Stomach (tissue), 9 donors: ENCODE measurements around the gene S100A9. TPM values are rescaled to one million over a fixed set of nuclear protein-coding genes. Genes with fewer than 3 reads are reported as not detected.

ENCODE experiments used
- DNase-seq, 2 donors: peaks; one replicate each; pipeline versions ENCODE4 v3.0.0 to v3.0.0-alpha.2; 2013 to 2019
- H3K27ac ChIP-seq, 5 donors: fragments of 200-600 bp in 4 of 5; sonication (generic) in 4 of 5; one replicate each; pipeline ENCODE4 v1.5.1; 2013 to 2019; ENCODE audit warnings: mild to moderate bottlenecking in 1 of 5, moderate library complexity in 1 of 5
- H3K27me3 ChIP-seq, 3 donors: fragments of 200-600 bp; sonication (generic); one replicate each; pipeline ENCODE4 v1.5.1; 2017 to 2019; ENCODE audit warnings: mixed run types in 1 of 3
- H3K36me3 ChIP-seq, 4 donors: fragments of 200-600 bp; sonication (generic); 1 replicate in 3 of 4; 2 replicates in 1 of 4; pipeline ENCODE4 v1.5.1; 2016 to 2019
- H3K4me1 ChIP-seq, 4 donors: fragments of 200-600 bp; sonication (generic); one replicate each; pipeline ENCODE4 v1.5.1; 2016 to 2019
- H3K4me3 ChIP-seq, 4 donors: fragments of 200-600 bp; sonication (generic) in 3 of 4; one replicate each; pipeline ENCODE4 v1.5.1; 2016 to 2019; ENCODE audit warnings: mild to moderate bottlenecking in 1 of 4
- H3K9me3 ChIP-seq, 4 donors: fragments of 200-600 bp; sonication (generic); one replicate each; pipeline ENCODE4 v1.5.1; 2016 to 2019
- EP300 ChIP-seq: sonication (generic); formaldehyde crosslinking; IDR thresholded peaks from one replicate; pipeline ENCODE4 v1.6.1; 2017; ENCODE audit warnings: antibody characterized with exemption
- POLR2A ChIP-seq, 4 donors: fragments of 450-650 bp; IDR thresholded peaks; one replicate each; pipeline ENCODE4 v1.6.1; 2016; ENCODE audit warnings: antibody characterized with exemption in 4 of 4, control low read depth in 2 of 4, mild to moderate bottlenecking in 1 of 4, moderate library complexity in 1 of 4
- POLR2AphosphoS5 ChIP-seq, 3 donors: sonication (generic); formaldehyde crosslinking; IDR thresholded peaks; one replicate each; pipeline ENCODE4 v1.6.1; 2016; ENCODE audit warnings: antibody characterized with exemption in 3 of 3
- WGBS, 5 donors: extraction: QIAGEN DNeasy Blood & Tissue Kit in 3 of 5; methylation state at CpG; one replicate each; pipeline versions ENCODE4 v1.1.5 to v1.1.7; 2013 to 2018; 5-methylcytosine and 5-hydroxymethylcytosine counted together
- intact Hi-C: fragments of 100-400 bp; cut with DNase I; formaldehyde crosslinking; loops from one replicate; pipeline ENCODE4 v1.15.1; 2023; ENCODE audit warnings: low total_unique reads
- polyA plus RNA-seq, 3 donors: library from polyadenylated mRNA; stranded (reverse); fragments of 200-250 nt; gene quantifications; one replicate each; pipeline ENCODE4 v1.2.3, GENCODE V29; 2013
- total RNA-seq, 5 donors: library from RNA; depleted of rRNA; stranded (reverse); fragments of >200 nt; gene quantifications; one replicate each; pipeline versions ENCODE4 v1.1.0 to v1.2.3, GENCODE V29; 2014 to 2016
- TF ChIP-seq, protein P1 (sequence below), 7 experiments: fragments of 450-650 bp in 4 of 7; fragments of 200-600 bp in 3 of 7; sonication (generic) in 3 of 7; IDR thresholded peaks; one replicate each; pipeline ENCODE4 v1.5.1; 2016 to 2019; ENCODE audit warnings: antibody characterized with exemption in 7 of 7, control low read depth in 2 of 7, mild to moderate bottlenecking in 1 of 7
- donor health status: healthy with polysubstance abuse.
- donor health status: Bipolar disorder and iron deficiency.
- donor health status: healthy.

Gene S100A9
- total and polyA plus RNA-seq, 8 donors: 17.4 to 9,878 (median 276) TPM; not detected in 1

DNA sequence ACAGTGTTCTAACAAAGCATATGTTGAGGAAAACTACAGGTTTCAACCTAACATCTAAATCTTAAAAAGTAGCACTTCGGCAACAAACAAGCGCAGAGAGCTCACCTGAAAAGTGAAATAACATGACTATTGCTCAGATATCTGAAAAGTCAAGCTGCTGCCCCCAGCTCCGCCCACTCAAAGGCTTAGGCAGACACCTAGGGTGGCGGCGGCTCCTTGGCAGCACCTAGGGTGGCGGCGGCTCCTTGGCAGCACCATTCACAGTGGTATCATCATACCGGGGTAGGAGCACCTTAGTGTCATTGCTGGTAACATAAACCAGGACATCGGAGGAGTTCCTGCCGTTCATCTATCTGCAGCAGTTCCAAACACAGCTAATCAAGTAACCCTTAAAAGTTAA lies 21.9 kb downstream of the S100A9 start:
- H3K36me3 ChIP-seq: no peaks in the 10 kb centered on the region
- no peaks in the 10 kb centered on the region for H3K4me1 ChIP-seq
- no peak overlapping the region for H3K4me3 ChIP-seq
- DNase-seq: no peak
- H3K27ac ChIP-seq: no peak overlapping the region
- TF ChIP-seq POLR2A (IDR thresholded peaks at IDR 0.05): no peak
- TF ChIP-seq, protein P1, sequence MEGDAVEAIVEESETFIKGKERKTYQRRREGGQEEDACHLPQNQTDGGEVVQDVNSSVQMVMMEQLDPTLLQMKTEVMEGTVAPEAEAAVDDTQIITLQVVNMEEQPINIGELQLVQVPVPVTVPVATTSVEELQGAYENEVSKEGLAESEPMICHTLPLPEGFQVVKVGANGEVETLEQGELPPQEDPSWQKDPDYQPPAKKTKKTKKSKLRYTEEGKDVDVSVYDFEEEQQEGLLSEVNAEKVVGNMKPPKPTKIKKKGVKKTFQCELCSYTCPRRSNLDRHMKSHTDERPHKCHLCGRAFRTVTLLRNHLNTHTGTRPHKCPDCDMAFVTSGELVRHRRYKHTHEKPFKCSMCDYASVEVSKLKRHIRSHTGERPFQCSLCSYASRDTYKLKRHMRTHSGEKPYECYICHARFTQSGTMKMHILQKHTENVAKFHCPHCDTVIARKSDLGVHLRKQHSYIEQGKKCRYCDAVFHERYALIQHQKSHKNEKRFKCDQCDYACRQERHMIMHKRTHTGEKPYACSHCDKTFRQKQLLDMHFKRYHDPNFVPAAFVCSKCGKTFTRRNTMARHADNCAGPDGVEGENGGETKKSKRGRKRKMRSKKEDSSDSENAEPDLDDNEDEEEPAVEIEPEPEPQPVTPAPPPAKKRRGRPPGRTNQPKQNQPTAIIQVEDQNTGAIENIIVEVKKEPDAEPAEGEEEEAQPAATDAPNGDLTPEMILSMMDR (IDR thresholded peaks at IDR 0.05): no peak
- TF ChIP-seq EP300: no peak
- TF ChIP-seq POLR2AphosphoS5 (IDR thresholded peaks at IDR 0.05): no peak
- intact Hi-C loops: no loop called here
- H3K27me3 ChIP-seq: peaks cover 0 to 9% (median 3%) of the 10 kb centered on the region in 3 donors
- H3K9me3 ChIP-seq: peaks cover 0 to 24% (median 18%) of the 10 kb centered on the region in 4 donors
- WGBS, 5 donors: 82 to 89% (median 86%) methylated on average over 10 of the region's 10 CpGs

DNA sequence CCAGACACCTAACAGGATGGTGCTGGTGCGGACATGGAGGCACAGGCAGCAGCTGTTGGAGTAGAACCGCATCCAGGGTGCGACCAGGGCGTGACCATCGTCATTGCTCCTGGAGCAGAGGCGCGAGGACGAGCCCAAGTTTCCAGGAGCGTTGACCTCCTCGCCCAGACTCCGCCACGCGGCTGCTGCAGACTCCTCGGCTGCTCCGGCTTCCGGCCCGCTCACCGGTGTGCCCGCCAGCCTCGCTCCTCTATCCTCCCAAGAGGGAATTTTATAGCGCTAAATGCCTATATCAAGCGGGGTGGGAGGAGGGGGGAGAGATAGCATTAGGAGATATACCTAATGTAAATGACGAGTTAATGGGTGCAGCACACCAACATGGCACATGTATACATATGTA lies 23.1 kb downstream of the S100A9 start:
- DNase-seq: no peak
- H3K27me3 ChIP-seq: peaks cover 0 to 11% (median 3%) of the 10 kb centered on the region in 3 donors
- intact Hi-C loops: no loop called here
- H3K27ac ChIP-seq: no peak overlapping the region
- H3K36me3 ChIP-seq: no peaks in the 10 kb centered on the region
- TF ChIP-seq EP300: no peak
- TF ChIP-seq POLR2AphosphoS5 (IDR thresholded peaks at IDR 0.05): no peak
- TF ChIP-seq POLR2A (IDR thresholded peaks at IDR 0.05): no peak
- TF ChIP-seq, protein P1 (IDR thresholded peaks at IDR 0.05): no peak
- WGBS, 5 donors: 91 to 94% (median 92%) methylated on average over 20 to 23 of the region's 23 CpGs
- no peaks in the 10 kb centered on the region for H3K4me1 ChIP-seq
- peaks cover 0 to 24% (median 18%) of the 10 kb centered on the region in 4 donors for H3K9me3 ChIP-seq
- H3K4me3 ChIP-seq: no peak overlapping the region

DNA sequence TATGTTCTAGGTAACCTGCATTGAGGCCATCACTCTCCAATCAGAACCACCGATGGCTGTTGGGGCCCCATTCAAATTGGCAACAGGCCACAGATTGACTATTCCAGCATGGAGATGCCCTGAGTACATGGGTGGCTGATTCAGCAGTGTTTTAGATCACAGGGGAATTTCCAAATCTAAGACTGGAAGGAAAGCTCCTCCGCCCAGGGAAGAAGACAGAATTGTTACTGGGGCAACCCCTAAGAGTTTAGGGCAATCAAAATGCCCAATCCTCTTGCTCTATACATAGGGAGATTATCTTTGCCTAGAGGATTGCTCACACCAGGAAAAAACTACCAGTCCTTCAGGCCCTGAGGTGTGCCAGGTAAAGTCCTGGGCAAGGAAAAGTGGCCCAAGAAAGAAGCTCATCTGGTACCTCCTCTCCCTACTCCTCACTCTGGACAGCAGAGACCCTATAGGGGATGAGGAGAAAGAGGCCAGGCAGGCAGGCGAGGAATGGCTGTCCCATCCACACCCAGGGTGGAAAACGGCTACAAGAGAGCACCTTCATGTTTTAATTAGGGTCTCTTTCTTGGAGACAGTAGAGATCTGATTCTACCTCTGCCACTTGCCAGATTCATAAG lies 27.4 kb downstream of the S100A9 start:
- H3K27me3 ChIP-seq: peaks cover 0 to 15% (median 3%) of the 10 kb centered on the region in 3 donors
- H3K36me3 ChIP-seq: no peaks in the 10 kb centered on the region
- TF ChIP-seq, protein P1 (IDR thresholded peaks at IDR 0.05): no peak
- TF ChIP-seq POLR2A (IDR thresholded peaks at IDR 0.05) (no peak), EP300 (no peak), POLR2AphosphoS5 (IDR thresholded peaks at IDR 0.05) (no peak)
- 72 to 78% (median 73%) methylated on average over 4 of the region's 4 CpGs for WGBS, 5 donors
- H3K27ac ChIP-seq: peak overlapping the region in 1 of 5 donors; percentile 69
- H3K9me3 ChIP-seq: peaks cover 0 to 24% (median 15%) of the 10 kb centered on the region in 4 donors
- no peak for DNase-seq
- H3K4me3 ChIP-seq: no peak overlapping the region
- H3K4me1 ChIP-seq: no peaks in the 10 kb centered on the region
- intact Hi-C loops: no loop called here

DNA sequence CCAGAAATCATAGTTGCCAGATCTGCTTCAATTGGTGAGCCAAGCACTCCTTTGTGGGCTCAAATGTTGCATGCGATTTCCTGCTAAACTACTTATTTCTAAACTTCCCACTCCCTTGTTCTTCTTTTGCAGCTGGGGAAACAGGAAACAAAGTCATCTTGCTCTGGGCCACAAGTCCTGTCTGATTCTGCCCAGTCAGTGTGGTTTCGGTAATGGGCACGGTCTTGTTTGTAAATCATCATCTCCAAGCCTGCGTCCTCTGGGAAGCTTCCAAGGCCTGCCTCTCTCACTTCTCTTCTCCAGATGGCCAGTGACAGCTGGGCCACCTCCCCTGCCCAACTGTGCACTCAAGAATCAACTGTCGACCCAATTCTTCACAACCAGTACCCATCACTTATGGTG lies 28.8 kb downstream of the S100A9 start:
- DNase-seq: peak in 1 of 2 donors; percentile 29

DNA sequence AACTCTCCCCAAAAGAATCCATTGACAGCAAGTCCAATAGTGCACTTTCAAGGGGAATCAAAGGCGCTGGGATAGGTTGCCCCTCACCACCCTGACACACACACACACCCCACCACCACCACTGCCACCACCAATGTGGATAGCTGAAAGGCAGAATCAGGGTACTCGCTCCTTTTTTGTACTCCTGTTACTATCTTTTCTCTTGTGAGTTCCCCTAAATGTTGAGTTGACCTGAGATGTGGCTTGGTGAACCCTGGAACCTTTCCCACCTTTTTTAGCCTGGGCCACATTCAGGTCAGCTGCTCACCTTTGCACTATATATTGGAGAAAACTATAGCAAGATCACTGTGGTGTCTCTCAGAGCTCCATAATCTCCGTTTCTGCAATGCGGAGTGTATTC lies 29.3 kb downstream of the S100A9 start:
- no peak for TF ChIP-seq POLR2AphosphoS5 (IDR thresholded peaks at IDR 0.05)
- no peak for TF ChIP-seq POLR2A (IDR thresholded peaks at IDR 0.05)
- TF ChIP-seq EP300: no peak
- TF ChIP-seq, protein P1 (IDR thresholded peaks at IDR 0.05): no peak
- H3K9me3 ChIP-seq: peaks cover 0 to 10% (median 5%) of the 10 kb centered on the region in 4 donors
- H3K36me3 ChIP-seq: no peaks in the 10 kb centered on the region
- H3K27ac ChIP-seq: peak overlapping the region in 2 of 5 donors; percentile 39 to 60
- peaks cover 0 to 31% (median 10%) of the 10 kb centered on the region in 3 donors for H3K27me3 ChIP-seq
- no peak for DNase-seq
- 79 to 90% (median 86%) methylated on average over 4 of the region's 4 CpGs for WGBS, 5 donors
- H3K4me3 ChIP-seq: no peak overlapping the region
- intact Hi-C loops: no loop called here
- H3K4me1 ChIP-seq: no peaks in the 10 kb centered on the region

More for the DNA sequence above, 28.8 kb downstream of the S100A9 start:
- Histone ChIP-seq H3K27ac (peak overlapping the region in 2 of 5 donors; percentile 51 to 69), H3K4me3 (no peak overlapping the region), H3K9me3 (peaks cover 0 to 15% (median 10%) of the 10 kb centered on the region in 4 donors), H3K4me1 (no peaks in the 10 kb centered on the region), H3K36me3 (no peaks in the 10 kb centered on the region), H3K27me3 (peaks cover 0 to 30% (median 6%) of the 10 kb centered on the region in 3 donors)
- intact Hi-C loops: no loop called here
- 53 to 72% (median 66%) methylated on average over 5 of the region's 5 CpGs for WGBS, 5 donors
- TF ChIP-seq POLR2AphosphoS5 (IDR thresholded peaks at IDR 0.05) (peak in 1 of 3 donors; percentile 15), EP300 (no peak)
